ENCODE data around the gene WNK4.

The WNK4 gene

GRCh38 chr17:42832213-42832933, 52.0 kb downstream of the WNK4 start:
- peaks cover 12% of the 10 kb centered on the region; the same call in 1 of the 2 replicates for H3K27me3 ChIP-seq (ENCODE audit: insufficient read depth, low read length)
- H3K9ac ChIP-seq (ENCODE audit: low read depth, low read length): peak overlapping the region; percentile 98
- H3K36me3 ChIP-seq (ENCODE audit: insufficient read depth, low read depth, low read length): peaks cover 26% of the 10 kb centered on the region
- H3K4me3 ChIP-seq (ENCODE audit: low read length): peak overlapping the region; percentile 99
- H3K27ac ChIP-seq (ENCODE audit: low read length): peak overlapping the region; percentile 84
- peaks cover 4% of the 10 kb centered on the region; the same call in 1 of the 2 replicates for H3K4me1 ChIP-seq (ENCODE audit: insufficient read depth, low read length)
- H3K9me3 ChIP-seq (ENCODE audit: insufficient read depth, low read depth, low read length): no peaks in the 10 kb centered on the region

DNA sequence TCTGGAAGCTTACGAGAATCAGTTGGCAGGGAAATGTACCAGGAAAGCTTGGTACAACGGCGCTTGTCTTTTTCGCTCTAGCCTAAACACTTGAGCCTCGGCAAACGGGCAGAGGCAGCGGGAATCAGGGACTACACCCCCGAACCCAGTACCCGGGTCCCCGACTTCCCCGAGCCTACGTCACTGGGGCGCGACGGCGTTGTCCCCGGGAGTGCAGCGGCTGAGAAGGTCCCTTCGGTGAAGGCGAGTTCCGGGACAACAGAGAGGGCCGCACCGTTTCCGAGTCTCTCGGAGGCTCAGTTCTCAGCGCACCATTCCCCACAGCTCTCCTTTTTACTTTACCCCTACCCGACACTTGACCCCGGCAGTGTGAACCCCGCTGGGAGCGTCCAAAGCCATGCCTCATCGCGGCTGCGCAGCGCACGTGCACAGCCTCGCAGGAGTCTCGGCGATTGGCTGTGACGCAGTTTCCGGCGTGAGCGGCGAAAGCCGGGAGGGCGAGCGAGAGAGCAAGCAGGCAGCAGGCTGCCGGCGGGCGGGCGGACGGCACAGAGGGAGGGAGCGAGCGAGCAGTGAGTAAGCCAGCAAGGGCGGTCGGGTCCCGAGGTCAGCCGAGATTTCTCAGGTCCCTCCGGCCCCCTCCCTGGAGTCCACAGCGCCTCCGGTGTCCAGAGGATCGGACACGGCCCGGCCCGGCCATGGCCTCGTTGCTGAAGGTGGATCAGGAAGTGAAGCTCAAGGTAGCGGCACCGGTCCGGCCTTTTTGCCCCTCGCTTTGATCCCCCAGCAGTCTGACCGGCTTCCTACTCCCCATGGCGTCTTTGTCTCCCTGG, 52.7 kb downstream of the WNK4 start, which contains the start of gene PSME3:
PSME3 (plus strand) TSS at position 464 of the 833 bp plus-strand sequence; CDS start at position 699, 235 bp downstream.
- peaks cover 4% of the 10 kb centered on the region; the same call in 1 of the 2 replicates for H3K4me1 ChIP-seq (ENCODE audit: insufficient read depth, low read length)
- peak within 1 kb of the TSS; percentile 98 for H3K9ac ChIP-seq (ENCODE audit: low read depth, low read length)
- no peaks in the 10 kb centered on the region for H3K9me3 ChIP-seq (ENCODE audit: insufficient read depth, low read depth, low read length)
- H3K27ac ChIP-seq (ENCODE audit: low read length): peak within 1 kb of the TSS; percentile 84
- H3K36me3 ChIP-seq (ENCODE audit: insufficient read depth, low read depth, low read length): peaks cover 34% of the 10 kb centered on the region
- peaks cover 4% of the 10 kb centered on the region; the same call in 1 of the 2 replicates for H3K27me3 ChIP-seq (ENCODE audit: insufficient read depth, low read length)
- peak within 1 kb of the TSS; percentile 99 for H3K4me3 ChIP-seq (ENCODE audit: low read length)

- H3K4me3 ChIP-seq (ENCODE audit: low read length): peak overlapping the region; percentile 99
- peak overlapping the region; percentile 84 for H3K27ac ChIP-seq (ENCODE audit: low read length)
- peak overlapping the region; percentile 98 for H3K9ac ChIP-seq (ENCODE audit: low read depth, low read length)
- H3K27me3 ChIP-seq (ENCODE audit: insufficient read depth, low read length): no peaks in the 10 kb centered on the region; the same call in 1 of the 2 replicates
- H3K9me3 ChIP-seq (ENCODE audit: insufficient read depth, low read depth, low read length): no peaks in the 10 kb centered on the region
- peaks cover 42% of the 10 kb centered on the region for H3K36me3 ChIP-seq (ENCODE audit: insufficient read depth, low read depth, low read length)
- H3K4me1 ChIP-seq (ENCODE audit: insufficient read depth, low read length): peaks cover 4% of the 10 kb centered on the region; the same call in 1 of the 2 replicates
These were observed 53.5 kb downstream of the WNK4 start for GRCh38 chr17:42833767-42834422.

DNA sequence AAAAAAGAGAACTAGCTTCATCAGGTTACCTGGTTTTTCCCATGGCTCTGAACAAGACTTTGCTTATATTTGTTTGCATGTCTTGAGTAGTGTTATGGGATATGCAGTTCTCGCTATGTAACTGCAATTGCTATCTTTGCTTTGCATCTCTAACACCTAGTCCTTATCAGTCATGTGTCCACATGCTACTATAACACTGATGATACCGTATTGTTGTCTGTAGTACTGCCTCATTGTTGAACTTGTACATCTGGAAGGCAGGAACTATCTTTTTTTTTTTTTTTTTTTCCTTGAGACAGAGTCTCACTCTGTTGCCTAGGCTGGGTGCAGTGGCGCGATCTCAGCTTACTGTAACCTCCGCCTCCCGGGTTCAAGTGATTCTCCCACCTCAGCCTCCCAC, 55.3 kb downstream of the WNK4 start:
- Histone ChIP-seq H3K4me3 (ENCODE audit: low read length) (no peak overlapping the region), H3K9me3 (ENCODE audit: insufficient read depth, low read depth, low read length) (no peaks in the 10 kb centered on the region), H3K27me3 (ENCODE audit: insufficient read depth, low read length) (no peaks in the 10 kb centered on the region), H3K36me3 (ENCODE audit: insufficient read depth, low read depth, low read length) (peaks cover 55% of the 10 kb centered on the region), H3K27ac (ENCODE audit: low read length) (no peak overlapping the region), H3K9ac (ENCODE audit: low read depth, low read length) (no peak overlapping the region), H3K4me1 (ENCODE audit: insufficient read depth, low read length) (peaks cover 4% of the 10 kb centered on the region; the same call in 1 of the 2 replicates)

DNA sequence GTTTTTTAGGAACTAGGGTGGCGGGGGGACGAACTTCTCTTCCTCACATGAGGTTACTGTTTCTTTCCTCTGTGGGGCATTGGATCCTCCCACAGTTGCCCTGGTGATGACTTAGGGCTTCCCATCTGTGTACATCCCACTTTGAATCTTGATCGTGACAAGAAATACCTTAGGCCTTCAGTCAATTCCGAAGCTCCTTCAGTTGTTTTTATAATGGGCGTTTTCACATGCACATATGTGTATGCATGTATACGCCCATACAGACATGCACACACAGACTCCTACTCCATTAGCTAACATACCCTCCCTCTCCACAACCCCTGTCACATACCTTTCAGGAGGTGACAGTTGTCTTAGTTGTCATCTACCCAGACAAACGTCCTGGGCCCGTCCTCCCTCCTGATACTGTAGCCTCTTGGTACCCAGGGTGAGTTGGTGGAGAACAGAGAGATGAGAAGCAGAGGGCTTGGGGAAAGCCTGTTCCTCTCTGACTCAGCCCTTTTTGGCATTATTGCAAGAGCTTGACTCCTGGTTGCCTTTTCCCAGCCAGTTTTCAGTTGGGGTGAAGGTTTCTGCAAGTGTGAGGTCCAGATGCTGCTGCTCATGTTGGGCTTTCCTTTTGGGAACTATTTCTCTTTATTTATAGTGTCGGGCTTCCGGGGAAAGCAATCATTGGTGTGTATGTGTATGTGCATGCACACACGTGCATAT, 61.7 kb downstream of the WNK4 start:
- no peaks in the 10 kb centered on the region for H3K9me3 ChIP-seq (ENCODE audit: insufficient read depth, low read depth, low read length)
- no peak overlapping the region for H3K9ac ChIP-seq (ENCODE audit: low read depth, low read length)
- no peaks in the 10 kb centered on the region for H3K4me1 ChIP-seq (ENCODE audit: insufficient read depth, low read length)
- H3K36me3 ChIP-seq (ENCODE audit: insufficient read depth, low read depth, low read length): peaks cover 81% of the 10 kb centered on the region
- no peaks in the 10 kb centered on the region for H3K27me3 ChIP-seq (ENCODE audit: insufficient read depth, low read length)
- no peak overlapping the region for H3K4me3 ChIP-seq (ENCODE audit: low read length)
- H3K27ac ChIP-seq (ENCODE audit: low read length): no peak overlapping the region

DNA sequence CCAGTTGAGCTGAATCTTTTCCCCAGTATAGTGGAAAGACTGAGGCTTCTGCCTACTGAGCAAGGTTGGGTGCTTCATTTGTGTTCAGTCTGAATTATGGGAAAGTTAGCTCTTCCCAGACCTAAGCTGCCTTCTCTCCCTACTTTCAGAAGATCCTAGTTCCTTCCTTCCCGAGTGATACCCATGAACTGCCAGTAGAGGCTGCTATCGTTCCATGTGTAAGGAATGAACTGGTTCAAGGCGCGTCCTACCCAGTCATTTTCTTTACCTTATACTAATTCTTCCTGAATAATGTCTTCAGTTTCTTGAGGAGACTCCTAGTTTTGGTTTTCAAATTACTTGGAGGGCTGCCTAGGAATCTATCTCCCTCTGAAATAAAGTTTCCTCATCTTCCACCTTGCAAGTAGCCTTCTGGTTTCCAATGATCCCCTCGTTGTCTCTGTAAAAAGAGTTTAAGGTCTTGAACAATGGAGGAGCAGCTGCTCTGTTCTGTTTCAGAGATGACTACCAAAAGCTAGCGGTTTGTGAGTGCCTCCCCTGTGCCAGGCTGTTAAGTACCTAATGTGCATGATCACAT, 63.0 kb downstream of the WNK4 start:
- Histone ChIP-seq H3K27me3 (ENCODE audit: insufficient read depth, low read length) (no peaks in the 10 kb centered on the region), H3K27ac (ENCODE audit: low read length) (no peak overlapping the region), H3K4me1 (ENCODE audit: insufficient read depth, low read length) (no peaks in the 10 kb centered on the region), H3K36me3 (ENCODE audit: insufficient read depth, low read depth, low read length) (peaks cover 68% of the 10 kb centered on the region), H3K9ac (ENCODE audit: low read depth, low read length) (no peak overlapping the region), H3K4me3 (ENCODE audit: low read length) (no peak overlapping the region), H3K9me3 (ENCODE audit: insufficient read depth, low read depth, low read length) (no peaks in the 10 kb centered on the region)

GRCh38 chr17:42844271-42844670, 63.9 kb downstream of the WNK4 start, which contains the start of gene AOC2:
TSS of gene AOC2 (plus strand) at chr17:42844580. CDS start at chr17:42844627, 47 bp downstream.
- H3K4me3 ChIP-seq (ENCODE audit: low read length): no peak within 1 kb of the TSS
- no peak within 1 kb of the TSS for H3K27ac ChIP-seq (ENCODE audit: low read length)
- no peaks in the 10 kb centered on the region for H3K4me1 ChIP-seq (ENCODE audit: insufficient read depth, low read length)
- no peak within 1 kb of the TSS for H3K9ac ChIP-seq (ENCODE audit: low read depth, low read length)
- H3K9me3 ChIP-seq (ENCODE audit: insufficient read depth, low read depth, low read length): no peaks in the 10 kb centered on the region
- peaks cover 60% of the 10 kb centered on the region for H3K36me3 ChIP-seq (ENCODE audit: insufficient read depth, low read depth, low read length)
- H3K27me3 ChIP-seq (ENCODE audit: insufficient read depth, low read length): no peaks in the 10 kb centered on the region

DNA sequence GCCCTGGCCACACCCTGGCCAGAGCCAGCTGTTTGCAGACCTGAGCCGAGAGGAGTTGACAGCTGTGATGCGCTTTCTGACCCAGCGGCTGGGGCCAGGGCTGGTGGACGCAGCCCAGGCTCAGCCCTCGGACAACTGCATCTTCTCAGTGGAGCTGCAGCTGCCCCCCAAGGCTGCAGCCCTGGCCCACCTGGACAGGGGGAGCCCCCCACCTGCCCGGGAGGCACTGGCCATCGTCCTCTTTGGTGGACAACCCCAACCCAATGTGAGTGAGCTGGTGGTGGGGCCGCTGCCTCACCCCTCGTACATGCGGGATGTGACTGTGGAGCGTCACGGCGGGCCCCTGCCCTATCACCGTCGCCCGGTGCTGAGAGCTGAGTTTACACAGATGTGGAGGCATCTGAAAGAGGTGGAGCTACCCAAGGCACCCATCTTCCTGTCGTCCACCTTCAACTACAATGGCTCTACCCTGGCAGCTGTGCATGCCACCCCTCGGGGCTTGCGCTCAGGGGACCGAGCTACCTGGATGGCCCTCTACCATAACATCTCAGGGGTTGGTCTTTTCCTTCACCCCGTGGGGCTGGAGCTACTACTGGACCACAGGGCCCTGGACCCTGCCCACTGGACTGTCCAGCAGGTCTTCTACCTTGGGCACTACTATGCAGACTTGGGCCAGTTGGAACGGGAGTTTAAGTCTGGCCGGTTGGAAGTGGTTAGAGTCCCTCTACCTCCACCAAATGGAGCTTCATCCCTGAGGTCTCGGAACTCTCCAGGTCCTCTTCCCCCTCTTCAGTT, 64.5 kb downstream of the WNK4 start:
- H3K9ac ChIP-seq (ENCODE audit: low read depth, low read length): no peak overlapping the region
- peaks cover 54% of the 10 kb centered on the region for H3K36me3 ChIP-seq (ENCODE audit: insufficient read depth, low read depth, low read length)
- H3K27ac ChIP-seq (ENCODE audit: low read length): no peak overlapping the region
- H3K4me3 ChIP-seq (ENCODE audit: low read length): no peak overlapping the region
- no peaks in the 10 kb centered on the region for H3K27me3 ChIP-seq (ENCODE audit: insufficient read depth, low read length)
- no peaks in the 10 kb centered on the region for H3K9me3 ChIP-seq (ENCODE audit: insufficient read depth, low read depth, low read length)
- no peaks in the 10 kb centered on the region for H3K4me1 ChIP-seq (ENCODE audit: insufficient read depth, low read length)

GRCh38 chr17:42845556-42845917, 65.1 kb downstream of the WNK4 start:
- H3K9me3 ChIP-seq (ENCODE audit: insufficient read depth, low read depth, low read length): no peaks in the 10 kb centered on the region
- H3K4me3 ChIP-seq (ENCODE audit: low read length): no peak overlapping the region
- peaks cover 51% of the 10 kb centered on the region for H3K36me3 ChIP-seq (ENCODE audit: insufficient read depth, low read depth, low read length)
- H3K27ac ChIP-seq (ENCODE audit: low read length): no peak overlapping the region
- H3K9ac ChIP-seq (ENCODE audit: low read depth, low read length): no peak overlapping the region
- no peaks in the 10 kb centered on the region for H3K4me1 ChIP-seq (ENCODE audit: insufficient read depth, low read length)
- H3K27me3 ChIP-seq (ENCODE audit: insufficient read depth, low read length): no peaks in the 10 kb centered on the region

GRCh38 chr17:42845918-42846593, 65.6 kb downstream of the WNK4 start:
- no peak overlapping the region for H3K9ac ChIP-seq (ENCODE audit: low read depth, low read length)
- H3K27me3 ChIP-seq (ENCODE audit: insufficient read depth, low read length): no peaks in the 10 kb centered on the region
- no peaks in the 10 kb centered on the region for H3K9me3 ChIP-seq (ENCODE audit: insufficient read depth, low read depth, low read length)
- peaks cover 48% of the 10 kb centered on the region for H3K36me3 ChIP-seq (ENCODE audit: insufficient read depth, low read depth, low read length)
- no peak overlapping the region for H3K4me3 ChIP-seq (ENCODE audit: low read length)
- H3K4me1 ChIP-seq (ENCODE audit: insufficient read depth, low read length): no peaks in the 10 kb centered on the region
- no peak overlapping the region for H3K27ac ChIP-seq (ENCODE audit: low read length)

All from iPS-20b (cell line).